GM12891 (cell line): Measurements from ENCODE around the gene ASCL2.

Experiments used
- POLR2A ChIP-seq: IDR thresholded peaks from 2 replicates; pipeline ENCODE4 v1.6.1; 2011; ENCODE audit warnings: low read depth, low read length, control low read depth
- POLR2AphosphoS5 ChIP-seq: IDR thresholded peaks from 2 replicates; pipeline ENCODE4 v1.6.1; 2011; ENCODE audit warnings: low read depth, low read length, control low read depth
- SPI1 ChIP-seq: IDR thresholded peaks from 2 replicates; pipeline ENCODE4 v1.6.1; 2011; ENCODE audit warnings: low read depth, low read length, control low read depth

- TF ChIP-seq POLR2A = no peak
- no peak for TF ChIP-seq POLR2AphosphoS5
- no peak for TF ChIP-seq SPI1
These were observed 22.9 kb downstream of the ASCL2 start for GRCh38 chr11:2247496-2247895.
